ENCODE results near the gene NMNAT2. TPM values are rescaled to one million over a fixed set of nuclear protein-coding genes. Genes with fewer than 3 reads are reported as not detected.

NMNAT2 gene
- total RNA-seq, 1 experiment from 2014 or later, result 11.4 TPM

DNA sequence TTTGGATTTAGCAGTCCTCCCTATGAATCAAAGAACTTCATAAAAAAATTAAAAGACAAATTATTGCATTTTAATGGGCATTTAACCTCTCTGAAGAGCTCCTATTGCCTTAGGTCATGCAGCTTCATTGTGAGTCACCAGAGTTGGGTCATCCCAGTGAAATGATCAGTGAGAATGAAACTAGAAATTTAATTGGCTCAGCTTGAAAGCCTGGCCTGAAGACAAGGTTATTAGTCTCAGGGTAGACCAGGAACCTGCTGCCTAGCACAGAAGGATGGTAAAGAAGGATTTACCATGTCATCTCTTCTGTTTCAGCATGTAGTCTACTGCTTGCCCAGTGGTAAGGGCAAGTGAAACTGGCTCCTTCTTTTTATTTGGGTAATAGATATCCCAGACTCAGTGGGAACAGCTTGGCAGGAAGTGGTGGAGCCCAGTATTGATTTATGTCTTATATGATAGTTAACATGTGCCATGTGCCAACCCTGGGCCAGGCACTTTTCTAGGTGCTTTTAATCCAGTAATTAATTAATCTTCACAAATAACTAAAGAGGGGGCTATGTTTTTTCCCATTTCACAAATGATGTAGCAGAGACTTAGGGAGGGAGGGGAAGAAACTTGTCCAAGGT is 208.5 kb downstream of the NMNAT2 start:
- no peak overlapping the region for H3K4me2 ChIP-seq (ENCODE audit: insufficient read depth, insufficient read length, low read length)
- H4K91ac ChIP-seq (ENCODE audit: insufficient read length, low read depth, low read length), result no peak overlapping the region
- no peaks in the 10 kb centered on the region for H3K9me3 ChIP-seq (ENCODE audit: control insufficient read depth, low read depth, low read length)
- no peak overlapping the region for H4K8ac ChIP-seq (replicated peaks; ENCODE audit: insufficient read length, low read depth, low read length)
- H3K4me1 ChIP-seq (ENCODE audit: insufficient read depth, low read length), result no peaks in the 10 kb centered on the region
- H2BK15ac ChIP-seq (ENCODE audit: low read depth, low read length), result no peak overlapping the region
- H4K5ac ChIP-seq (ENCODE audit: insufficient read length, low read depth, low read length), result no peak overlapping the region
- no peaks in the 10 kb centered on the region for H4K20me1 ChIP-seq (ENCODE audit: control insufficient read depth, insufficient read depth, insufficient read length)
- H2BK5ac ChIP-seq (ENCODE audit: insufficient read length, low read length), result no peak overlapping the region
- no peak overlapping the region for H3K18ac ChIP-seq (ENCODE audit: insufficient read length, low read depth, low read length)
- TF ChIP-seq CTCF (conservative IDR thresholded peaks at IDR 0.05), result no peak
- H3K27ac ChIP-seq (ENCODE audit: insufficient read length, low read depth, low read length), result no peak overlapping the region
- Mint-ChIP-seq H3K27ac (no peak overlapping the region), H3K36me3 (ENCODE audit: insufficient read depth in 1 of 3, low read depth in 3 of 3) (no peaks in the 10 kb centered on the region), H3K27me3 (ENCODE audit: low read depth) (no peaks in the 10 kb centered on the region; the same call in 1 of the 2 replicates), H3K4me1 (peaks cover 0 to 2% of the 10 kb centered on the region in 2 experiments; a peak in 1 of 4 replicates), H3K4me3 (no peak overlapping the region), H3K9me3 (no peaks in the 10 kb centered on the region)
- no peak overlapping the region for H3K4ac ChIP-seq (ENCODE audit: low read depth, low read length)
- no peak overlapping the region for H2BK20ac ChIP-seq (ENCODE audit: low read depth, low read length, poor library complexity, severe bottlenecking)
- H3K27me3 ChIP-seq (ENCODE audit: insufficient read depth, low read length), result no peaks in the 10 kb centered on the region
- H2AK5ac ChIP-seq (ENCODE audit: insufficient read length, low read length), result no peak overlapping the region
- H3K23ac ChIP-seq (ENCODE audit: insufficient read length, low read depth, low read length), result no peak overlapping the region
- H3K14ac ChIP-seq (ENCODE audit: insufficient read depth, low read length), result no peak overlapping the region
- H3K79me1 ChIP-seq (ENCODE audit: insufficient read depth, low read depth, low read length, poor library complexity, severe bottlenecking), result no peaks in the 10 kb centered on the region
- no peak overlapping the region for H2AFZ ChIP-seq (ENCODE audit: low read length)
- no peaks in the 10 kb centered on the region for H3K23me2 ChIP-seq (ENCODE audit: insufficient read length, low read depth, low read length, poor library complexity, severe bottlenecking)
- H3K79me2 ChIP-seq (ENCODE audit: insufficient read depth, low read length), result no peaks in the 10 kb centered on the region
- no peak overlapping the region for H3K9ac ChIP-seq (ENCODE audit: extremely low read depth, insufficient read length, low read length)
- H2BK12ac ChIP-seq (ENCODE audit: insufficient read length, low read depth, low read length), result no peak overlapping the region
- no peak overlapping the region for H3T11ph ChIP-seq (ENCODE audit: low read length)
- H2BK120ac ChIP-seq (ENCODE audit: low read depth, low read length, poor library complexity, severe bottlenecking), result no peak overlapping the region
- no peak overlapping the region for H3K56ac ChIP-seq (ENCODE audit: insufficient read length, low read depth, low read length)
- no peak for DNase-seq
